Ectodermal cell (in vitro differentiated cells): ENCODE measurements around the gene TMEM242.

Experiments used
- H3K27ac ChIP-seq: 2 replicates; pipeline ENCODE4 v1.7.0; 2013; ENCODE audit warnings: mild to moderate bottlenecking, low read depth, low read length; ENCODE audit not compliant: insufficient read depth, poor library complexity, severe bottlenecking
- H3K27me3 ChIP-seq: 2 replicates; pipeline ENCODE4 v1.7.0; 2013; ENCODE audit warnings: mild to moderate bottlenecking, low read length; ENCODE audit not compliant: insufficient read depth, control insufficient read depth, poor library complexity, severe bottlenecking
- H3K36me3 ChIP-seq: one replicate; pipeline ENCODE4 v1.7.0; 2013; ENCODE audit warnings: low read length; ENCODE audit not compliant: control insufficient read depth, insufficient read depth
- H3K4me1 ChIP-seq: one replicate; pipeline ENCODE4 v1.7.0; 2013; ENCODE audit warnings: low read length; ENCODE audit not compliant: control insufficient read depth, insufficient read depth
- H3K4me3 ChIP-seq: 2 replicates; pipeline ENCODE4 v1.7.0; 2013; ENCODE audit warnings: low read depth, low read length, control low read depth; ENCODE audit not compliant: insufficient read depth
- H3K9me3 ChIP-seq: 2 replicates; pipeline ENCODE4 v1.7.0; 2013; ENCODE audit warnings: mild to moderate bottlenecking, low read length, moderate library complexity; ENCODE audit not compliant: control insufficient read depth
- WGBS, 2 experiments: methylation state at CpG; one replicate each; pipeline ENCODE4 v1.1.7; 2013; ENCODE audit warnings: missing lambda C conversion rate in 2 of 2; 5-methylcytosine and 5-hydroxymethylcytosine counted together

TMEM242 gene

DNA sequence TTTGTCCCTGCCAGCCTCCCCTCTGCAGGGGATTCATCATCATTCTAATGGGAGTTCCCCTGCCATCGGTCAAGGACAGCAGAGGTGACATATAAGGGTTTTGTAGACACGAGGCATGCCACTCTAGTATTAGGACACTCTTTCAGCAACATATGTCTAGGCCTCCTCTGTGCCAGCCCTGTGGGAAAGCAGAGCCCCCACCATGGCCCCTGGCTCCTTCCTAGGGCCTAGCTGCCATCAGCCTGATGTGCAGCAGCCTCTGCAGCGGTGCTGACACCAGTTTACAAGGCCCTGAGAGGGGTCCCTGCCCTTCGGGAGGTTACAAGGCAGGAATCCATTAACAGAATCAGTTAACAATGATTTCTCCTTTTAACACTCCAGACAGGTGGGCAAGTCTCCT lies 32.5 kb downstream of the TMEM242 start:
- no peaks in the 10 kb centered on the region for H3K27me3 ChIP-seq
- no peaks in the 10 kb centered on the region for H3K4me1 ChIP-seq
- H3K36me3 ChIP-seq: no peaks in the 10 kb centered on the region
- no peak overlapping the region for H3K4me3 ChIP-seq
- H3K27ac ChIP-seq: no peak overlapping the region
- H3K9me3 ChIP-seq: no peaks in the 10 kb centered on the region
- 84 to 85% methylated on average over 4 of the region's 4 CpGs for WGBS, 2 experiments

GRCh38 chr6:157289764-157290163 lies 33.6 kb downstream of the TMEM242 start:
- 94% methylated on average over 11 of the region's 11 CpGs for WGBS, 2 experiments
- Histone ChIP-seq H3K9me3 (no peaks in the 10 kb centered on the region), H3K4me3 (no peak overlapping the region), H3K27me3 (no peaks in the 10 kb centered on the region), H3K36me3 (no peaks in the 10 kb centered on the region), H3K27ac (no peak overlapping the region), H3K4me1 (no peaks in the 10 kb centered on the region)

DNA sequence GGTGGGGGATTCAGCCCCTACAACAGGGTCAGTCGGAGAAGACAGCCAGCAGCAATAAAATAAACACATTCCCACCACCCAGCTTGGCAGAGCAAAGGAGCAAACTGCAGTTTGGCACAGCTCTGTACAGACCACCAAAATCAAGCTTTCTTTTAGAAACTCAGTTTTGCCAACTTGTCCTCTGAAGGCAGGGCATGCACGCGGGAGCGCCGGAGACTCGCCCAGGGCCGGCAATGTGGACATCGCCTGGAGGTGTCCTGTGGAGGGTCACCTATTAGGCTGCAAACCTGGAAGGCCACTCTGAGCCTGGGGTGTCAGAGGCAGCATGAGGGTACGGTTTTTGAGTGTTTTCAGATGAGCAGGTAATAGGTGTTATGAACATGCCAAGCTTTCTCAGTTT lies 34.7 kb downstream of the TMEM242 start:
- Histone ChIP-seq H3K4me1 (no peaks in the 10 kb centered on the region), H3K4me3 (no peak overlapping the region), H3K9me3 (no peaks in the 10 kb centered on the region), H3K27ac (no peak overlapping the region), H3K36me3 (no peaks in the 10 kb centered on the region), H3K27me3 (no peaks in the 10 kb centered on the region)
- 94 to 97% methylated on average over 9 of the region's 9 CpGs for WGBS, 2 experiments

DNA sequence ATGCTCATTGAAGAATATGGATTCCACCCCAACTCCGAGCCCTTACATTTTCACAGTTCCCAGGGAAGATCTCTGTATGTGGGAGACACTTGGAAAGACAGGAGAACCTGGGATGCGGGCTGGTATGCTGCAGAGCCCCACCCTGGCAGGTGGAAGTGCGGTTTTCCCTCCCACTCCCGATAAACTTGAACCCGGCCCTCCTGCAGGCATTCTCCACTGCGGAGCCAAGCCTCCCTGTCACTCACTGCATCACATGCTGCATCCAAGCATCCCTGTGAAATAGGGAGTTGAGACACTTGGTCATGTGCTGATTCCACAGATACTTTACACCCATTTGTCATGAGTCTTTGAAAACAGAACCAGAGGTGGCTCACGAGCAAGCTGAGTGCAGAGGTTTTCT lies 35.4 kb downstream of the TMEM242 start:
- no peaks in the 10 kb centered on the region for H3K9me3 ChIP-seq
- no peaks in the 10 kb centered on the region for H3K4me1 ChIP-seq
- H3K27ac ChIP-seq: no peak overlapping the region
- no peaks in the 10 kb centered on the region for H3K36me3 ChIP-seq
- H3K4me3 ChIP-seq: no peak overlapping the region
- no peaks in the 10 kb centered on the region for H3K27me3 ChIP-seq
- 91 to 92% methylated on average over 7 of the region's 7 CpGs for WGBS, 2 experiments

GRCh38 chr6:157287247-157287850 lies 36.0 kb downstream of the TMEM242 start:
- WGBS, 2 experiments: 89 to 91% methylated on average over 10 of the region's 10 CpGs
- H3K27me3 ChIP-seq: no peaks in the 10 kb centered on the region
- H3K36me3 ChIP-seq: no peaks in the 10 kb centered on the region
- H3K9me3 ChIP-seq: no peaks in the 10 kb centered on the region
- H3K4me3 ChIP-seq: no peak overlapping the region
- H3K4me1 ChIP-seq: no peaks in the 10 kb centered on the region
- H3K27ac ChIP-seq: no peak overlapping the region

GRCh38 chr6:157285422-157285779 lies 37.9 kb downstream of the TMEM242 start:
- no peaks in the 10 kb centered on the region for H3K27me3 ChIP-seq
- H3K9me3 ChIP-seq: no peaks in the 10 kb centered on the region
- H3K27ac ChIP-seq: no peak overlapping the region
- 88 to 96% methylated on average over 5 of the region's 5 CpGs for WGBS, 2 experiments
- no peaks in the 10 kb centered on the region for H3K36me3 ChIP-seq
- no peaks in the 10 kb centered on the region for H3K4me1 ChIP-seq
- H3K4me3 ChIP-seq: no peak overlapping the region

GRCh38 chr6:157284738-157285421 lies 38.4 kb downstream of the TMEM242 start:
- Histone ChIP-seq H3K36me3 (no peaks in the 10 kb centered on the region), H3K9me3 (no peaks in the 10 kb centered on the region), H3K4me1 (no peaks in the 10 kb centered on the region), H3K27me3 (no peaks in the 10 kb centered on the region), H3K27ac (no peak overlapping the region), H3K4me3 (no peak overlapping the region)
- 94 to 95% methylated on average over 14 of the region's 14 CpGs for WGBS, 2 experiments

DNA sequence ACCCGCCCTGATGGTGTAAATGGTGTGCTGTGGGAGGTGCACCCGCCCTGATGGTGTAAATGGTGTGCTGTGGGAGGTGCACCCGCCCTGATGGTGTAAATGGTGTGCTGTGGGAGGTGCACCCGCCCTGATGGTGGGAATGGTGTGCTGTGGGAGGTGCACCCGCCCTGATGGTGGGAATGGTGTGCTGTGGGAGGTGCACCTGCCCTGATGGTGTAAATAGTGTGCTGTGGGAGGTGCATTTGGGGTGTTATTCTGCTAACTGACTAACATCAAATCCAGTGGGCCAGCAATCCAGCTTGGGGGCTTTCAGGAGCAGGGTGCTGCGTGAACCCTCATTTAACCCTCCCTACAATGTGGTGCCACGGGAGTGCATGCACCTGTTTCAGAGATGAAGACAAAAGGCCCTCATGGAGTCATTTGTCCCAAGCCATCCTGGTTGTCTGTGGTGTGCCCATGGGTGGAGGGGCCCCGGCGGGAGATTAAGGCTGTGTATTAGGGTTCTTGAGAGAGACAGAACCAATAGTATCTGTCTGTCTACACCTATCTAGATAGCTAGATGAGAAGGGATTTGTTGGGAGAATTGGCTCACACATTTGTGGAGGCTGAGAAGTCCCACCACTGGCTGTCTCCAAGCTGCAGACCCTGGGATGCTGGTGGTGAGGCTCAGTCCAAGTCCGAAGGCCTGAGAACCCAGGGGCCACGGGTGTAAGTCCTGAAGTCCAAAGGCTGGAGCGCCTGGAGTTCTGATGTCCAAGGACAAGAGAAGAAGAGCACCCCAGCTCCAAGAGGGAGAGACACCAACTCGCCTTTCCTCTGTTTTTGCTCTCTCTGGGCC lies 39.2 kb downstream of the TMEM242 start:
- no peaks in the 10 kb centered on the region for H3K36me3 ChIP-seq
- H3K4me3 ChIP-seq: no peak overlapping the region
- WGBS, 2 experiments: 92 to 95% methylated on average over 10 to 11 of the region's 13 CpGs
- H3K9me3 ChIP-seq: no peaks in the 10 kb centered on the region
- no peaks in the 10 kb centered on the region for H3K27me3 ChIP-seq
- H3K27ac ChIP-seq: no peak overlapping the region
- no peaks in the 10 kb centered on the region for H3K4me1 ChIP-seq

DNA sequence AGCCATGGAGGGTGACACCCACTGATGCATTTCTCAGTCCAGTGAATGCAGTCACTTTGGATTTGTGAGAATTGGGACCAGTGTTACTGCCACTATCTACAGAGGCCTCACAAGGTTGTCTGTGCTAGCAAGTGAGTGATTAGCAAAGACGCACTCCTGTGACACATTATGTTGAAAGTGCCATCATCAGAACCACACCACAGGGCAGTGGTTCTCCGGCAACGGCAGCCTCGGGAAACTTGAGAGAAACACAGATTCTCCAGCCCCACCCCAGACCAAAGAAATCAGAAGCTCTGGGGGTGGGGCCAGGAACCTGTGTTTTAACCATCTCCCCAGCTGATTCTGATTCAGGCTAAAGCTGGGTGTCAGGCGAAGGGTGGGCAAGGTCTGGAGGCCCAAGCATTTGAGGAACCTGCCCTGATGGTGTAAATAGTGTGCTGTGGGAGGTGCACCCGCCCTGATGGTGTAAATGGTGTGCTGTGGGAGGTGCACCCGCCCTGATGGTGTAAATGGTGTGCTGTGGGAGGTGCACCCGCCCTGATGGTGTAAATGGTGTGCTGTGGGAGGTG lies 39.9 kb downstream of the TMEM242 start:
- H3K9me3 ChIP-seq: no peaks in the 10 kb centered on the region
- H3K36me3 ChIP-seq: no peaks in the 10 kb centered on the region
- H3K27me3 ChIP-seq: no peaks in the 10 kb centered on the region
- H3K27ac ChIP-seq: no peak overlapping the region
- 84 to 85% methylated on average over 7 of the region's 8 CpGs for WGBS, 2 experiments
- no peak overlapping the region for H3K4me3 ChIP-seq
- no peaks in the 10 kb centered on the region for H3K4me1 ChIP-seq

DNA sequence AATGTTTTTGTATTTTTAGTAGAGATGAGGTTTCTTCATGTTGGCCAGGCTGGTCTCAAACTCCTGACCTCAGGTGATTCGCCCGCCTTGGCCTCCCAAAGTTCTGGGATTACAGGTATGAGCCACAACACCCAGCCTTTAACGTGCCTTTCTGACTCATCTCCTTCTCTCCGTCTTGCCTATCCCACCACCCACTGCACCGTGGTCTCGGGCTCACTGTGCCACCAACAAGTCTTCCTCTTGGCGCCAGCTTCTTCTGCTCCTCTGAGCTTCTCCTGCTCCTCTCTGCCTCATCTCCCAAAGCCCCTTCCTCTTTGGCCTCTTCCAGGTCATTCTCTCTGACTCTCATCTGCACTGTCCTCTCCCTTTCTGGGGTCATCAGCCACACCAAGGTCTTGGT lies 41.0 kb downstream of the TMEM242 start:
- Histone ChIP-seq H3K4me1 (peaks cover 2% of the 10 kb centered on the region), H3K36me3 (no peaks in the 10 kb centered on the region), H3K4me3 (no peak overlapping the region), H3K27me3 (no peaks in the 10 kb centered on the region), H3K9me3 (no peaks in the 10 kb centered on the region), H3K27ac (no peak overlapping the region)
- WGBS, 2 experiments: 92 to 94% methylated on average over 7 of the region's 7 CpGs
